DMS114 treated with DMSO at 0.1 percent for 48 hours (cell line): ENCODE data around the gene RHOH.
"Not testable (repeated sequence)": the region's sequence is repeated elsewhere in the genome, so short reads cannot be mapped to it uniquely, and the experiment has no call there.

Experiments used
- DNase-seq: peaks from one replicate; lab custom pipeline; 2025; ENCODE audit not compliant: unreplicated experiment; lab: John Stamatoyannopoulos, UW

The RHOH gene

GRCh38 chr4:40256817-40257216, 60.0 kb downstream of the RHOH start:
- DNase-seq: no peak

GRCh38 chr4:40258627-40259026, 61.8 kb downstream of the RHOH start:
- no peak for DNase-seq

- DNase-seq: no peak
Observed at GRCh38 chr4:40261231-40262076, 64.6 kb downstream of the RHOH start.

GRCh38 chr4:40262077-40262528, 65.3 kb downstream of the RHOH start:
- no peak for DNase-seq

- no peak for DNase-seq
Observed at GRCh38 chr4:40262861-40263260, 66.0 kb downstream of the RHOH start.

GRCh38 chr4:40264497-40264896, 67.7 kb downstream of the RHOH start:
- no peak for DNase-seq

- DNase-seq: no peak
Observed at GRCh38 chr4:40264995-40265909, 68.4 kb downstream of the RHOH start.

GRCh38 chr4:40265910-40266274, 69.1 kb downstream of the RHOH start:
- DNase-seq: no peak

- DNase-seq: no peak
Observed at GRCh38 chr4:40269133-40269532, 72.3 kb downstream of the RHOH start.

- no peak for DNase-seq
Observed at GRCh38 chr4:40270609-40271008, 73.8 kb downstream of the RHOH start.

GRCh38 chr4:40275065-40275730, 78.4 kb downstream of the RHOH start:
- no peak for DNase-seq

GRCh38 chr4:40276546-40276945, 79.7 kb downstream of the RHOH start:
- no peak for DNase-seq

GRCh38 chr4:40280586-40280985, 83.8 kb downstream of the RHOH start:
- DNase-seq: no peak

GRCh38 chr4:40281099-40281498, 84.3 kb downstream of the RHOH start:
- DNase-seq: no peak

- no peak for DNase-seq
Observed at GRCh38 chr4:40281913-40282312, 85.1 kb downstream of the RHOH start.

- DNase-seq: not testable (repeated sequence)
Observed at GRCh38 chr4:40282857-40283256, 86.0 kb downstream of the RHOH start.

- no peak for DNase-seq
Observed at GRCh38 chr4:40283413-40283812, 86.6 kb downstream of the RHOH start.

- no peak for DNase-seq
Observed at GRCh38 chr4:40283968-40284367, 87.1 kb downstream of the RHOH start.

GRCh38 chr4:40285692-40286091, 88.9 kb downstream of the RHOH start:
- DNase-seq: no peak

GRCh38 chr4:40288566-40288965, 91.7 kb downstream of the RHOH start:
- no peak for DNase-seq
